HK-2 (cell line): ENCODE measurements around the gene ZNF672.
"Not testable (repeated sequence)": the region's sequence is repeated elsewhere in the genome, so short reads cannot be mapped to it uniquely, and the experiment has no call there.

Source experiments
- DNase-seq: peaks from one replicate; pipeline ENCODE4 v3.0.0-alpha.2; 2018; ENCODE audit not compliant: unreplicated experiment

ZNF672 gene

GRCh38 chr1:248812736-248813425 lies 25.1 kb upstream of the ZNF672 start:
- DNase-seq = no peak

GRCh38 chr1:248813546-248813945 lies 24.5 kb upstream of the ZNF672 start:
- no peak for DNase-seq

- no peak for DNase-seq
Measured at GRCh38 chr1:248814351-248814750, 23.7 kb upstream of the ZNF672 start.

- no peak for DNase-seq
Measured at GRCh38 chr1:248815407-248816034, 22.5 kb upstream of the ZNF672 start.

- DNase-seq = no peak
Measured at GRCh38 chr1:248816042-248816851, 21.8 kb upstream of the ZNF672 start.

GRCh38 chr1:248817065-248817464 lies 21.0 kb upstream of the ZNF672 start:
- no peak for DNase-seq

- no peak for DNase-seq
Measured at GRCh38 chr1:248818505-248819374, 19.3 kb upstream of the ZNF672 start.

- DNase-seq = no peak
Measured at GRCh38 chr1:248820041-248820585, 17.9 kb upstream of the ZNF672 start.

- DNase-seq = peak; percentile 89
Measured at GRCh38 chr1:248821101-248821500, 16.9 kb upstream of the ZNF672 start.

GRCh38 chr1:248821641-248822040 lies 16.4 kb upstream of the ZNF672 start:
- DNase-seq = no peak

- no peak for DNase-seq
Measured at GRCh38 chr1:248822148-248823032, 15.6 kb upstream of the ZNF672 start.

GRCh38 chr1:248823517-248824001 lies 14.5 kb upstream of the ZNF672 start:
- DNase-seq = no peak

GRCh38 chr1:248824301-248824700 lies 13.7 kb upstream of the ZNF672 start:
- DNase-seq = no peak

GRCh38 chr1:248824701-248825100 lies 13.3 kb upstream of the ZNF672 start:
- DNase-seq = no peak

GRCh38 chr1:248825136-248825535 lies 12.9 kb upstream of the ZNF672 start:
- DNase-seq = no peak

- DNase-seq = no peak
Measured at GRCh38 chr1:248825573-248825908, 12.5 kb upstream of the ZNF672 start.

GRCh38 chr1:248825909-248826760 lies 11.9 kb upstream of the ZNF672 start, which contains the start of gene SH3BP5L:
Gene SH3BP5L (minus strand): TSS chr1:248825915. CDS start chr1:248824935, 980 bp downstream.
- peak; percentile 93 for DNase-seq

- DNase-seq = no peak
Measured at GRCh38 chr1:248828845-248829244, 9.2 kb upstream of the ZNF672 start.

- not testable (repeated sequence) for DNase-seq
Measured at GRCh38 chr1:248830718-248831017, 7.4 kb upstream of the ZNF672 start.

- no peak for DNase-seq
Measured at GRCh38 chr1:248831842-248832241, 6.2 kb upstream of the ZNF672 start.
